Measurements from ENCODE around the gene MGAT5.
"Not testable (repeated sequence)": the region's sequence is repeated elsewhere in the genome, so short reads cannot be mapped to it uniquely, and the experiment has no call there.

MGAT5 gene

GRCh38 chr2:134470561-134471168 lies 216.8 kb downstream of the MGAT5 start:
- Histone ChIP-seq H3K36me3 (replicated peaks) (no peaks in the 10 kb centered on the region), H3K4me3 (no peak overlapping the region), H3K9me3 (no peaks in the 10 kb centered on the region), H3K4me1 (no peaks in the 10 kb centered on the region), H3K27me3 (ENCODE audit: low read depth) (no peaks in the 10 kb centered on the region)
- in situ Hi-C loops (cut with MboI; ENCODE audit: low sequenced_read_pairs), result no loop called here
- no peak for DNase-seq (ENCODE audit: low spot score in 2 of 2)

DNA sequence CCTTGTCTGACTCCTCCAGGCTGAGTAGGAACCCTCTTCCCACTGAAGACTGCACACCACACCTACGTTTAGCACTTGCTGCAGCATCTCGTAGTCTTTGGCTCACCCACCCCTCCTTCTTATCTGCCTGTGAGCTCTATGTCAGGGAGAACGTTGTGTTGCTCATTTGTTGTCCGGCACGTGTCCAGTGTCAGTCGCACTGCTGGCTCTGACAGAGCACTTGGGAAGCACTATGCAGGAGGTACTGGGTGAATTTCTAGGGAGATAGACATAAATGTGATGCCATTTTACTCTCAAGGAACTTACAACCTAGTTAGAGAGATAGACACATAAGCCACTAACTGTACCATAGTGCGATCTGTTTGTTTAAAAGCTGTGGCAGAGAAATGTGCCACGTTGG lies 223.1 kb downstream of the MGAT5 start:
- H3K36me3 ChIP-seq (replicated peaks); H3K4me1 ChIP-seq; H3K27me3 ChIP-seq (ENCODE audit: low read depth); H3K9me3 ChIP-seq; H3K4me3 ChIP-seq; in situ Hi-C loops (cut with MboI; ENCODE audit: low sequenced_read_pairs); DNase-seq (ENCODE audit: low spot score in 2 of 2): not testable (repeated sequence)

GRCh38 chr2:134479696-134480330 lies 225.9 kb downstream of the MGAT5 start:
- no peak overlapping the region for H3K4me3 ChIP-seq
- H3K9me3 ChIP-seq, result no peaks in the 10 kb centered on the region
- in situ Hi-C loops (cut with MboI; ENCODE audit: low sequenced_read_pairs), result no loop called here
- no peaks in the 10 kb centered on the region for H3K4me1 ChIP-seq
- H3K27me3 ChIP-seq (ENCODE audit: low read depth), result no peaks in the 10 kb centered on the region
- no peaks in the 10 kb centered on the region for H3K36me3 ChIP-seq (replicated peaks)
- DNase-seq (ENCODE audit: low spot score in 2 of 2), result no peak

GRCh38 chr2:134482131-134482723 lies 228.4 kb downstream of the MGAT5 start:
- H3K4me1 ChIP-seq, result no peaks in the 10 kb centered on the region
- no peaks in the 10 kb centered on the region for H3K36me3 ChIP-seq (replicated peaks)
- H3K9me3 ChIP-seq, result no peaks in the 10 kb centered on the region
- no peak for DNase-seq (ENCODE audit: low spot score in 2 of 2)
- H3K4me3 ChIP-seq, result no peak overlapping the region
- no peaks in the 10 kb centered on the region for H3K27me3 ChIP-seq (ENCODE audit: low read depth)
- in situ Hi-C loops (cut with MboI; ENCODE audit: low sequenced_read_pairs), result no loop called here

DNA sequence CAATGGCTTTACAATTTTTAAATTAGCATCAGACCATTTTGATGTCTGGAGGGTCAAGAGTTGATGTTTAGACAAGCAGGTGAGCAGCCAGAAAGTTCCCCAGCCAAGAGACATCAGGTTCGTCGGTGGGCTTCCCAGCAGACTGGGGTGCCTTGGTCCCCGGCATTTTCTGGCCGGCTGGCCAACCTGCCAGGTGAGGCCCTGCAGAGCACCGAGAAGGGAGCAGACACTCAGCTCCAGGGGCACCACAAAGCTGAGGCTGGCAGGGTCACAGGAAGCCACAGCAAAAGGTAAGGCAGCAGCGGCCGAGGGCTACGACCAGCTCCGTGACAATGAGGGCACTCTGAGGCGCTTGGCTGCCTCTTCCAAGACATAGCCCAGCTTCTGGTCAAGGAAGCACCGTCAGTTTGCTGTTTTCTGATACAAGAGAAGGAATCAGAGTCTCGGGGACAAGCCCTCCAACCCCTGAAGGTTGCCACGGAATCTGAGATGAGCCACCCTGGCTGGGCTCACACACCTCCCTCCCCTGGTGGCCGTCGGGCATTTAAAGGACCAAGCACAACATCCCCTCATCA lies 229.0 kb downstream of the MGAT5 start:
- Histone ChIP-seq H3K36me3 (replicated peaks) (no peaks in the 10 kb centered on the region), H3K4me1 (no peaks in the 10 kb centered on the region), H3K9me3 (no peaks in the 10 kb centered on the region), H3K4me3 (no peak overlapping the region), H3K27me3 (ENCODE audit: low read depth) (no peaks in the 10 kb centered on the region)
- no peak for DNase-seq (ENCODE audit: low spot score in 2 of 2)
- in situ Hi-C loops (cut with MboI; ENCODE audit: low sequenced_read_pairs), result no loop called here

DNA sequence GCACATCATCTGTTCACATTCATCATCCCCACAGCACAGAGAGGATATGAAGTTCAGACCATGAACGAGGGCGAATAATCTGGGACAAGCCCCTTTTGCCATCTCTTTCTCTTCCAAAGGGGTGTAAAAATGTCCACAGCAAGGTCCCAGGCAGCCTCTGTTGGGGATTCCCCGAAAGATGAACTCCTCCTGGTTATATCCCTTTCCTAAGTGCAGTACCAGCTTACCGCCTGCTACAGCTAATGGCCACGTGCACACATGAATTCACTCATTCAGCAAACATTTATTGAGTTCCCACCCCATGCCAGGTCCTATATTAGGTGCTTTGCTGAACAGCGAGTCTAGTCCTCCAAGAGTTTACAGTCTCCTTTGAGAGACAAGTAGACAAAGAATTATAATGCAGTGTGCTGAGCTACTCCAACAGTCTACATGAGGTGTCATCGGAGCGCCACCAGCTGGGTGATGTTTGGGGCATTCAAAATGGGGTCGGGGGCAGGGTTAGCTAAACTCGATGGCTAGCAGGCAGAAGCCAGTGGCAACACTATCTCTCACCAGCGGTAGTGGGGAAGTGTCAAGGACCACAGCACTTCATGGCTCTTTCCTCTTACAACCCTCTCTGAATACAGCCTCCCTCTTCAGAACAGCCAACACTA lies 236.0 kb downstream of the MGAT5 start:
- Histone ChIP-seq H3K27me3 (ENCODE audit: low read depth) (no peaks in the 10 kb centered on the region), H3K4me1 (no peaks in the 10 kb centered on the region), H3K36me3 (replicated peaks) (no peaks in the 10 kb centered on the region), H3K4me3 (no peak overlapping the region), H3K9me3 (no peaks in the 10 kb centered on the region)
- in situ Hi-C loops (cut with MboI; ENCODE audit: low sequenced_read_pairs), result no loop called here
- DNase-seq (ENCODE audit: low spot score in 2 of 2), result no peak

DNA sequence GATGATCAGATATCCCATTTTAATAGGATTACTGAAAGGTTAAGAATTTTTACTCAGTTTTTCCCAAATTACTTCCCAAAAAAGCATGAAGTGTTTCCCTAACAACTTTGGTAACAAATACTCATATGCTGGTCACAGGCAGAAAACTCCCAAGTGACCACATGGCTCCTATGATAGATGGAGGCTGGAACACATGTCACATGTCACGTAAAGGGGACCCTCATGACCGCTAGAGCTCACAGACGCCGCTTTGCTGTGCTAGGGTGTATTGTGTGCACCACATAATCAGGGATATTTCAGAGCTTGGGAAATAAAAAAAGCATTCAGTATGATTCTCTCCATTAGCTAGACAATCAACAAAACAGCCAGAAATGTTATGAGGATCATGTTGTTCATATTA lies 236.7 kb downstream of the MGAT5 start:
- no peaks in the 10 kb centered on the region for H3K27me3 ChIP-seq (ENCODE audit: low read depth)
- no peak for DNase-seq (ENCODE audit: low spot score in 2 of 2)
- no peak overlapping the region for H3K4me3 ChIP-seq
- H3K4me1 ChIP-seq, result no peaks in the 10 kb centered on the region
- H3K36me3 ChIP-seq (replicated peaks), result no peaks in the 10 kb centered on the region
- in situ Hi-C loops (cut with MboI; ENCODE audit: low sequenced_read_pairs), result no loop called here
- no peaks in the 10 kb centered on the region for H3K9me3 ChIP-seq

- in situ Hi-C loops (cut with MboI; ENCODE audit: low sequenced_read_pairs), result no loop called here
- H3K4me1 ChIP-seq, result no peaks in the 10 kb centered on the region
- H3K9me3 ChIP-seq, result no peaks in the 10 kb centered on the region
- DNase-seq (ENCODE audit: low spot score in 2 of 2), result no peak
- no peaks in the 10 kb centered on the region for H3K36me3 ChIP-seq (replicated peaks)
- no peak overlapping the region for H3K4me3 ChIP-seq
- H3K27me3 ChIP-seq (ENCODE audit: low read depth), result no peaks in the 10 kb centered on the region
Measured at GRCh38 chr2:134491022-134491421, 237.2 kb downstream of the MGAT5 start.

DNA sequence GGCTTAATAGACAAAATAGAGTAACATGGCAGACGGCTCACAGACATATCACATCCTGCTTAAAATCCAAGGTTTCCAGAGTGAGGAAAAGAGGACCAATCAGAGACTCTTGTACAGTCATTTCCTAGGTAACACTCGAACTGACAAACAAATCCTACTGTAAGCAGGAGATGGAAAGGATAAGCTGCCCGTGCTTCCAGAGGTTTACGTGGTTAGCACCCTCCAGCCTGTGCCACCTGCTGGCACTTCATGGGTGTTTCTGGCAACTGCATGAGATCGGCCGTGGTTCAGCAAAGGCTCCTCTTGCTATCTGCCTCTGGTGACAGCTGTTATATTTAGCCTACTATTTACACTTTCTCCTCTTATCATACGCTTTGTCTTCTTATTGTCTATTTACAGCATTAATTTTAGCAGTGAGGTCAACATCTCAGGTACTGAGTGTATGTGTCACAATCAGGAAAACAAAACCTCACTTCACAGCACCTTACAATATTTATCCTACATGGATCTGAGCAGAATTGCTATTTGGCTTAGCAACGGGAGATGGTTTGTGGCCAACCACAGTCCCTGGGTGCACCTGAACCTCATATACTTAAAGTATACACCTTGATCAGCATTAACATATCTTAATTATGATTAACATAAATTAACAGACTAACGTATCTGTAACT lies 238.0 kb downstream of the MGAT5 start:
- H3K4me3 ChIP-seq, result no peak overlapping the region
- H3K27me3 ChIP-seq (ENCODE audit: low read depth), result no peaks in the 10 kb centered on the region
- H3K36me3 ChIP-seq (replicated peaks), result no peaks in the 10 kb centered on the region
- no peaks in the 10 kb centered on the region for H3K4me1 ChIP-seq
- H3K9me3 ChIP-seq, result no peaks in the 10 kb centered on the region
- no peak for DNase-seq (ENCODE audit: low spot score in 2 of 2)
- in situ Hi-C loops (cut with MboI; ENCODE audit: low sequenced_read_pairs), result no loop called here

DNA sequence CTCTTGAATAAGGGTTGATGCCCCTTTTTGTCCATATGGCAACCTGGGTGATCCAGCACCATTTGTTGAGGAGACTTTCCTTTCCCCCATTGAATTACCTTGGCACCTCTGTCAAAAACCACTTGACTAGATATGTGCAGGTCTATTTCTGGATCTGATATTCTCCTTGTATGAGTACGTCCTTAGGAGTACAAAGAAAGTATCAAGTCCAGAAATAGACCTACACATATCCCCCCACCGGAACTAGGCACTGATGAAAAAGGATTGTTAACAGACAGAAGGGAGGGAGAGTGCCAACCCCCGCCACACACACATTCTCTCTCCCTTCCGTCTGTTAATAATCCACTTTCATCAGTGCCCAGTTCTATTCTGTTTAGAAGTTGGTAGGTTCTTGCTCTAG lies 239.9 kb downstream of the MGAT5 start:
- no peaks in the 10 kb centered on the region for H3K4me1 ChIP-seq

DNA sequence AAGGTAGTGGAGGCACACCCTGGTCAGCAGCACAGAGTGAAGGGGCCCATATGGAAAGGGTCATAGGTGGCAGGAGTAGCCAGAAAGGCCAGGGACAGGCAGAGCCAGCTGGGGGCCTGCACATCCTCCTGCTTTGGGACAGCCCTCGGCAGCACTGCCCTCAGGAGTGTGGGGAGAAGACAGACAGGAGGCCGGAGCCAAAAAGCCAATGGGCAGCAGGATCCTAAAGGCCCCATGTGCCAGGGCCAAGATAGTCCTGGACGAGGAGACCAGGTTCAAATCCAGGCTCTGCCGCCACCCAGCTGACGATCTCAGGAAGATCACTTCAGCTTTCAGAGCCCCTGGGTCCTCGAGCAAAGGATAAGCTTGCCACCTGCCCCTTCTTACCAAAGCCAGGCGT lies 244.8 kb downstream of the MGAT5 start:
- no peaks in the 10 kb centered on the region for H3K4me1 ChIP-seq
- no peak overlapping the region for H3K4me3 ChIP-seq
- in situ Hi-C loops (cut with MboI; ENCODE audit: low sequenced_read_pairs), result no loop called here
- H3K36me3 ChIP-seq (replicated peaks), result no peaks in the 10 kb centered on the region
- no peaks in the 10 kb centered on the region for H3K9me3 ChIP-seq
- DNase-seq (ENCODE audit: low spot score in 2 of 2), result no peak
- H3K27me3 ChIP-seq (ENCODE audit: low read depth), result no peaks in the 10 kb centered on the region

More for the DNA sequence above, 239.9 kb downstream of the MGAT5 start:
- no peak overlapping the region for H3K4me3 ChIP-seq
- in situ Hi-C loops (cut with MboI; ENCODE audit: low sequenced_read_pairs), result no loop called here
- H3K27me3 ChIP-seq (ENCODE audit: low read depth), result no peaks in the 10 kb centered on the region
- DNase-seq (ENCODE audit: low spot score in 2 of 2), result no peak
- H3K9me3 ChIP-seq, result no peaks in the 10 kb centered on the region
- no peaks in the 10 kb centered on the region for H3K36me3 ChIP-seq (replicated peaks)

GRCh38 chr2:134499307-134499926 lies 245.5 kb downstream of the MGAT5 start:
- Histone ChIP-seq H3K4me1 (no peaks in the 10 kb centered on the region), H3K36me3 (replicated peaks) (no peaks in the 10 kb centered on the region), H3K4me3 (no peak overlapping the region), H3K9me3 (no peaks in the 10 kb centered on the region), H3K27me3 (ENCODE audit: low read depth) (no peaks in the 10 kb centered on the region)
- in situ Hi-C loops (cut with MboI; ENCODE audit: low sequenced_read_pairs), result no loop called here
- DNase-seq (ENCODE audit: low spot score in 2 of 2), result no peak

GRCh38 chr2:134500211-134500935 lies 246.5 kb downstream of the MGAT5 start:
- Histone ChIP-seq H3K4me3 (no peak overlapping the region), H3K36me3 (replicated peaks) (no peaks in the 10 kb centered on the region), H3K27me3 (ENCODE audit: low read depth) (no peaks in the 10 kb centered on the region), H3K9me3 (no peaks in the 10 kb centered on the region), H3K4me1 (no peaks in the 10 kb centered on the region)
- in situ Hi-C loops (cut with MboI; ENCODE audit: low sequenced_read_pairs), result no loop called here
- no peak for DNase-seq (ENCODE audit: low spot score in 2 of 2)

Data from HAP-1 (cell line).